Stimulated activated CD4-positive, alpha-beta T cell treated with anti-CD3 and anti-CD28 coated beads, Interleukin-1b, Interleukin-23, amount 100 ng/mL, for 4 hours (primary cell): ENCODE measurements around the gene POLDIP2.

Source experiments
- DNase-seq, 2 donors: peaks; one replicate each; pipeline ENCODE4 v3.0.0-alpha.2; 2020; ENCODE audit warnings: low read depth in 2 of 2

POLDIP2 gene

GRCh38 chr17:28390141-28390540, 32.8 kb upstream of the POLDIP2 start:
- no peak for DNase-seq

GRCh38 chr17:28388106-28388505, 30.8 kb upstream of the POLDIP2 start:
- DNase-seq: no peak

GRCh38 chr17:28386391-28386790, 29.1 kb upstream of the POLDIP2 start:
- no peak for DNase-seq

GRCh38 chr17:28385406-28385805, 28.1 kb upstream of the POLDIP2 start:
- peak in 1 of 2 donors; percentile 5 for DNase-seq

GRCh38 chr17:28385037-28385400, 27.7 kb upstream of the POLDIP2 start:
- DNase-seq: peak in 1 of 2 donors; percentile 13

- DNase-seq: peak; percentile 43 to 55
These were observed 27.1 kb upstream of the POLDIP2 start for GRCh38 chr17:28384281-28385036.

DNA sequence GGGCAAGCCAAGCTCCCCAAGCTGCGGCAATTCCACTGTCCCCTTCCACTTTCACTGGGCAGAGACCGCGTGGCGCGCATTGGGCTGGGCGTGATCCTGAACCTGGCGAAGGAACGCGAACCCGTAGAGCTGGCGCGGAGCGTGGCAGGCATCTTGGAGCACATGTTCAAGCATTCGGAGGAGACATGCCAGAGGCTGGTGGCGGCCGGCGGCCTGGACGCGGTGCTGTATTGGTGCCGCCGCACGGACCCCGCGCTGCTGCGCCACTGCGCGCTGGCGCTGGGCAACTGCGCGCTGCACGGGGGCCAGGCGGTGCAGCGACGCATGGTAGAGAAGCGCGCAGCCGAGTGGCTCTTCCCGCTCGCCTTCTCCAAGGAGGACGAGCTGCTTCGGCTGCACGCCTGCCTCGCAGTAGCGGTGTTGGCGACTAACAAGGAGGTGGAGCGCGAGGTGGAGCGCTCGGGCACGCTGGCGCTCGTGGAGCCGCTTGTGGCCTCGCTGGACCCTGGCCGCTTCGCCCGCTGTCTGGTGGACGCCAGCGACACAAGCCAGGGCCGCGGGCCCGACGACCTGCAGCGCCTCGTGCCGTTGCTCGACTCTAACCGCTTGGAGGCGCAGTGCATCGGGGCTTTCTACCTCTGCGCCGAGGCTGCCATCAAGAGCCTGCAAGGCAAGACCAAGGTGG, 24.0 kb upstream of the POLDIP2 start:
- no peak for DNase-seq

DNA sequence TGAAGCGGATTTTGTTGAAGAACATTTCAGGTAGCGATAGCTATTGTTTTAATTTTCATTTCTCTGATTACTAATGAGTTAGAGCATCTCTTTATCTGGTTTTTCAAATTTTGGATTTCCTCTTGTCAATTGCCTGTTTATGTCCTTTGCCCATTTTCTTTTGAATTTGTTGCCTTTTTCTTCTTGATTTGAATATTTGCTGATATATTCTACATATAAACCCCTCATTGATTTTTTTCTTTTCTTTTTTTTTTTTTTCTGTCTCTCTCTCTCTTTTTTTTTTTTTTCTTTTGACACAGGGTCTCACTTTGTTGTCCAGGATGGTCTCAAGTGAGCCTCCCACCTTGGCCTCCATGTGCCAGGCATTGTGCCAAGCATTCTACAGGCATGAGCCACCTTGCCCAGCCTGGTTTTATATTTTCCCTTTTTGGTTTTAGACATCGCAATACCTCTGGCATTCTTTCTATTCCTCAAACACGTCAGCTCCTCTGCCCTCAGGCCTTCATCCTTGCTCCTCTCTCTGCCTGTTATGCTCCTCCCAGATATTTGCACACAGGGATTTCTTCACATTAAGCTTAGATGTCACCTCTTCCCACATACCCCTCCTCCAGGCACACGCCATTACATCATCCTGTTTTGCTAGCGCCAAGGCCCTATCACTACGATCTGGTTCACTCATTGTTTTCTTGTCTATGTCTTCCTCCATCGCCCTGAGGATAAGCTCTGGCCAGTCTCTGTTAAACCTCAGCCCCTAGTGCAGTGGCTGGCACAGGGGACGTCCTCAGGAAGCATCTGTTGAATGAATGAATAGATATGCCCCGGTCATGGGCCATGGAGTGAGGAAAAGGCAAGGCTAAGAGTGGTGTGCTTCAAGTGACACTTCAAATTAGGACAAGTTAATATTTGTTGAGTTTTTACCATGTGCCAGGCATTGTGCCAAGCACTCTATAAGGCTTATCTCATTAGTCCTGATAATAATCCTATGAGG, 22.8 kb upstream of the POLDIP2 start:
- no peak for DNase-seq

DNA sequence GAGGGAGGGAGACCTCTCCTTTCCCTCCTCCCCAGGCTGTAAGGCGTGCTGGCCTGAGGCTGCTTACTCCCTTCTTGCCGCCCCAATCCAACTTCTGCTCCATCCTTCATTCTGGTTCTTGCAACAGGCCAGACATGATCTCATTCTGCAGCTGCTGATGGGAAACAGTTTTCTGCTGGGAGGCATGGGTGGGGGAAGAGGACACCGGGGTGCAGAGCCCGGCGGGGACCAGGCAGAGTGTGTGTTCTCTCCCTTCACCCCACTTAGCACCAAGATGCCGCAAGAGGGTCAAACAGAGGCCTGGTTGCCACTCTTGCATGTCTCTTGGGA, 15.6 kb upstream of the POLDIP2 start:
- DNase-seq: no peak

DNA sequence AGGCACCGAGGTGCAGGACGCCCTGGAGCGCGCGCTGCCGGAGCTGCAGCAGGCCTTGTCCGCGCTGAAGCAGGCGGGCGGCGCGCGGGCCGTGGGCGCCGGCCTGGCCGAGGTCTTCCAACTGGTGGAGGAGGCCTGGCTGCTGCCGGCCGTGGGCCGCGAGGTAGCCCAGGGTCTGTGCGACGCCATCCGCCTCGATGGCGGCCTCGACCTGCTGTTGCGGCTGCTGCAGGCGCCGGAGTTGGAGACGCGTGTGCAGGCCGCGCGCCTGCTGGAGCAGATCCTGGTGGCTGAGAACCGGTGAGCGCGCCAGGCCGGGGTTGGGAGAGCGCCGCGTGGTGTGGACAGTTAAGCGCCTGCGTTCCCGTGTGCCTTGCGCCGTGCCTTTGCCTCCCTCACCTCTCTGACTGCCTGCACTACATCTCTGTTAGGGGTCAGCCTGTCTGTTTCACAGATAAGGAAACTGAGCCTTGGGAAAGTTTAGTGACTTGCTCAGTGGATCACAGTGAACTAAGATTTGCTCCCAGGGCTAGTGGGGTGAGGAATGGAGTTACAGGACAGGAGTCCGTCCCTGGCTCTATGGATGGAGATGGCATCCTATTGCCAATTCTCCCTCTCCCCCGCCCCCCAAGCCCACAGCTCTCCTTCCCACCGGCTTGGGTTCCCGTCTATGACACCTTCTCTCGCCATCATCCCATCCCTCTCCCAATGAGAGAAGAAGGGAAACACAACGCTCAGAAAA, 15.0 kb upstream of the POLDIP2 start:
- no peak for DNase-seq

- peak; percentile 70 to 80 for DNase-seq
These were observed 14.2 kb upstream of the POLDIP2 start, which contains the start of gene SARM1 for GRCh38 chr17:28371245-28372202. SARM1 (plus strand) TSS chr17:28371694; CDS start chr17:28372033, 339 bp downstream.

DNA sequence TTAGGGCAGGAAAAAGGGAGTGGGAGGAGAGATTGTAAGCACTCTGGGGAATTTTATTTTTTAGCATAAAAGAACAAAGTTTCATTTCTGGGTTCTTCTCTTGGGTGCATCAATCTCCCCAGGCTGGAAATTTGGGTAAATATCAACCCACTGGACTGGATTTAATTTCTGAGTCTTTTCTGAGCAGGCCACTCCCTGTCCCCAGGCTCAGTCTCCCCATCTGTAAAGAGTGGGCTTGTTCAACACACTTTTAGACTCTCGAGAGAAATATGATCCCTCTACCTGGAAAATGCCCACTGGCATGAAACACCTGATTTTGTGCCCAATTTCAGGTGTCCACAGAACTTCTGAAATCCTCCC, 13.4 kb upstream of the POLDIP2 start:
- DNase-seq: no peak

DNA sequence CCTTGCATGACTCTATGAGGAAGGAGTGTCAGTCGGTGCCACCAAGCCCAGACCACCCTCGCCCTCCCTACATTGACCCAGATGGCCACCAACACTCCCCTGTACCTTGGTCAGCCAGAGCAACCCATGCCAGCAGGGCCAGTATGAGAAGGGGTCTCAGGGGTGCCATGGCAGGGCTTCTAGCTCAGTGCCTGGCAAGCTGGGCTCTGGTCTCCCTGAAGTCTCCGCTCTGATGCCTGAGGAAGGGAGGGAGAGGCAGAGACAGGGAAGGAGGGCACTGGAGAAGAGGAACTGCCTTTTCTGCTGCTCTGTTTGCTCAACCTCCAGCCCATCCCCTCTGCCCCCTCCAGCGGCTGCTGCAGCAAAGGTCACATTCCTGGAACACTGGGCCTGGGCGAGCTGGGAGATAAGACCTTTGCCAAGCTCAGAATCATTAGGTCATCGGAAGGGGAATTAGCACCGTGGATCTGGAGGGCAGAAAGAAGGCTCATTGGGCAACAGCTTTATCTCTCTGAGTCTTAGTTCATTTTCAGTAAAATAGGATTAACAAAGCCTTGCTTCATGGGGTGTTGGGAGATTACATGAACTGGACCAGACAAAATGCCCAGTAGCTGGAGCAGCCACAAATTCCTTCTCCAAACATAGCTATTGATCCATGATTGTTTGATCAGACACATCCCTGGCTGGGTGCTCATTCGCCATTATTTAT, 12.9 kb upstream of the POLDIP2 start, which contains the start of gene VTN:
TSS of gene VTN (minus strand) at position 273 of the 709 bp plus-strand sequence. CDS start at position 169, 104 bp downstream.
- no peak for DNase-seq

DNA sequence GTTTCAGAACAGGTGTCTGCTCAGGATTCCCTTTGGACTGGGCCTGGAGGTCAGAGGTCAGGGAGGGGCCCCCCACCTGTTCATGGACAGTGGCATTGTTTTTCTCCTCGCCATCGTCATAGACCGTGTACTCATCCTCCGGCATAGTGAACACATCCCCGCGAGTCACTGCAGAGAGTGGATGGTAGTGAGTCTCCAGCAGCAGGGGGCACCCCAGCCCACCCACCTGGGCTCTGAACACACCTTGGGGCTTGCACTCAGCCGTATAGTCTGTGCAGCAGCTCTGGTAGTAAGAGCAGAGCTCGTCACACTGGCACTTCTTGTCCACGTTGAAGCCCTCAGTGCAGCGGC, 12.3 kb upstream of the POLDIP2 start:
- DNase-seq: no peak

GRCh38 chr17:28368915-28369683, 11.8 kb upstream of the POLDIP2 start:
- no peak for DNase-seq

- DNase-seq: no peak
These were observed 11.0 kb upstream of the POLDIP2 start for GRCh38 chr17:28368306-28368831.

DNA sequence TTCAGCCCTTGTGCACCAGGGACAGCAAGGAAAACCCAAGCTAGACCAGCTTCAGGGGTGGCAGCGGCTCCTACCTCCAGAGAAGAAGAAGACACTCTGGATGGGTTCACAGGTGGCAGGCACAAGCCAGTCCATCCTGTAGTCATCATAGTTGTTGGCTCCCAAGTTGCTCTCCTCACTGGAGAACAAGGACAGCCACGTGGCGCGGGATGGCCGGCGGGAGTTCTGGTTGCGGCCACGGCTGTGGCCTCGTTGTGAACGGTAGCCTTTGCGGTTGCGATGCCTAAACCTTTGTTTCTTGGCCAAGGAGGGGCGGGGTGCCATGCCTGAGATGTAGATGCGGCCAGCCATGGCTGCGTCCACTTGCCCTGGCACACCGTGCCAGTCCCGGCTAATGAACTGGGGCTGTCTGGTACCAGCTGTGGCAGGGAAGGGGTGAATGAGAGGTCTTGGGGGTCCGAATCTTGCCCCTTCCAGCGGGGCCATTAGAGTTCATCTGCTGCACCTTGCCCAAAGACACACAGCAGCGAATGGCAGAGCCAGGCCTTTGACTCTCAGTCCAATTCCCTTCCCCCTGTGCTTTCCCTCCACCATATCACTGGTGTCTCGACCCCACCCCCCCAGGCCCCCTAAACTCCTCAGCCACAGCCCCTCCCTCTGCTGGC, 10.4 kb upstream of the POLDIP2 start:
- no peak for DNase-seq

DNA sequence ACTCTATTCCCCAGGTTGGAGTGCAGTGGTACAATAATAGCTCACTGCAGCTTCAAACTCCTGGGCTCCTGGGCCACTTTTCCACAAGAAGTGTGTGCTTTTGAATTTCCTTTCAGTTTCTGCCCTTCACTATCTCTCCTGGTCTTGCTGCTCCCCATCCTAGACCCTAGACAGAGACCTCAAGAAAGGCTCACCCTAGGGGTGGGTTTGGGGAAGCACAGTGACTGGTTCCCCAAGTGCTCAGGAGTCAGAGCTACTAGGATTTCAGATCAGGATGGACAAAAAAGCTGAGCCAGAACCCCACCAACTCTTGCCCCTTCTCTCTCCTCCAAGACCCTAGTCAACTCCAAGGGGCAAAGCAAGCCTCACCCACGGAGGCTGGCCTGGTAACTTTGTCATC, 9.3 kb upstream of the POLDIP2 start:
- DNase-seq: no peak
